Measurements from ENCODE around the gene PAK5.

PAK5 gene

DNA sequence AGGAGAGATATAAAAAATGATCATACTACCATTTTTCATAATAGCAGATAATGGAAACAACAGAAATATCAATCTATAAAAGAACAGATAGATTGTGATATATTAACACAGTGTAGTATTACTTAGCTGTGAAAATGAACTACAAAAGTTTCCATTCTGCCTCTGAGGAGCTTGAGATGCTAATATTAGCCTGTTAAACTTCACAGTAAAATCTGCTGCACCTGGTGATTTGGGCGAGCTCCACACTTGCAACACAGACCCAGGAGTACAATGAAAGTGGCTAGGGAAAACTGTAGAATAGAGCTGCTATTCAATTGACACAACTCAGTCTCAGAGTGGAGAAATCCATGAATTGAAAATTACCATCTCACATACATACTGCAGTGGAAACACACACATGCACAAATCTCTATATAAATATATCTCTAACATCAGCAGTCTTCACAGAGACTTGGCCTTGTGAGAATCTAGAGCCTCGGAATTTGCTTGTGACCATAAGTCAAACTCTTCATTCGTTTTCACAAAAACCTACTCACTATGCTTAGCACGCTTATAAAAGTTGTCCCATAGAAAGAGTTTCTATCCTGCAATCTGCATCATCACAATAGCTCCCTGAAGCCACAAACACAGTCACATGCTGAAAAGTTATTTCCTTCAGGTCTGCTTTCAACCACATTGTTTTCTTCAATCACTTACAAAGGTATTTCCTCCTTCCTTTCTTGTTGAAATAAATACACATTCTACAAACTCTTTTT, 133.0 kb downstream of the PAK5 start:
- no peak for DNase-seq (ENCODE audit: low read depth)
- TF ChIP-seq, protein P1, sequence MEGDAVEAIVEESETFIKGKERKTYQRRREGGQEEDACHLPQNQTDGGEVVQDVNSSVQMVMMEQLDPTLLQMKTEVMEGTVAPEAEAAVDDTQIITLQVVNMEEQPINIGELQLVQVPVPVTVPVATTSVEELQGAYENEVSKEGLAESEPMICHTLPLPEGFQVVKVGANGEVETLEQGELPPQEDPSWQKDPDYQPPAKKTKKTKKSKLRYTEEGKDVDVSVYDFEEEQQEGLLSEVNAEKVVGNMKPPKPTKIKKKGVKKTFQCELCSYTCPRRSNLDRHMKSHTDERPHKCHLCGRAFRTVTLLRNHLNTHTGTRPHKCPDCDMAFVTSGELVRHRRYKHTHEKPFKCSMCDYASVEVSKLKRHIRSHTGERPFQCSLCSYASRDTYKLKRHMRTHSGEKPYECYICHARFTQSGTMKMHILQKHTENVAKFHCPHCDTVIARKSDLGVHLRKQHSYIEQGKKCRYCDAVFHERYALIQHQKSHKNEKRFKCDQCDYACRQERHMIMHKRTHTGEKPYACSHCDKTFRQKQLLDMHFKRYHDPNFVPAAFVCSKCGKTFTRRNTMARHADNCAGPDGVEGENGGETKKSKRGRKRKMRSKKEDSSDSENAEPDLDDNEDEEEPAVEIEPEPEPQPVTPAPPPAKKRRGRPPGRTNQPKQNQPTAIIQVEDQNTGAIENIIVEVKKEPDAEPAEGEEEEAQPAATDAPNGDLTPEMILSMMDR (conservative IDR thresholded peaks at IDR 0.05; ENCODE audit: low read length): no peak
- H3K4me3 ChIP-seq (ENCODE audit: low read length): no peak overlapping the region

- H3K4me3 ChIP-seq (ENCODE audit: low read length): no peak overlapping the region
- no peak for DNase-seq (ENCODE audit: low read depth)
- TF ChIP-seq, protein P1 (conservative IDR thresholded peaks at IDR 0.05; ENCODE audit: low read length): no peak
Observed at GRCh38 chr20:9699181-9699580, 139.7 kb downstream of the PAK5 start.

DNA sequence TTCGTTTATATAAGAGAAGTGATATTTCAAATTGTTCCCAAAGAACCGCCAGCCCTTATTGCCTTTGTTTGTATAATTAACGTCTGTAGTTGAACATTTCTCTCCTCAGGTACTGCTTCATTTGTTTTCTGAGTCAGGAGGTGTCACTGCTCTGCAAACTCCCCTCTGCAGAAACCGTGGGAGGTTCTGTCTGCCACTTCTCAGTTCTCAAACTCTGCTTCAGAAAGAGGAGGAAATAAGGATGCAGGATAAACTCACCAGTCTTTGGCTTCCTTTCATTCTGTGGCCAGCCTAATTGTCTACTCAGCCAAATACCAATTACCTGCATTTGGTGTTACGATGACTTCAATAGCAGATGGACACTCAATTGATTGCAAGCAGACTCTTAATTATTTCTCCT, 149.8 kb downstream of the PAK5 start:
- DNase-seq (ENCODE audit: low read depth): no peak

GRCh38 chr20:9686866-9687265, 152.0 kb downstream of the PAK5 start:
- H3K4me3 ChIP-seq (ENCODE audit: low read length): no peak overlapping the region
- TF ChIP-seq, protein P1 (conservative IDR thresholded peaks at IDR 0.05; ENCODE audit: low read length): no peak
- DNase-seq (ENCODE audit: low read depth): no peak

More for the DNA sequence above, 149.8 kb downstream of the PAK5 start:
- TF ChIP-seq, protein P1 (conservative IDR thresholded peaks at IDR 0.05; ENCODE audit: low read length): no peak
- H3K4me3 ChIP-seq (ENCODE audit: low read length): no peak overlapping the region

- no peak for DNase-seq (ENCODE audit: low read depth)
- TF ChIP-seq, protein P1 (conservative IDR thresholded peaks at IDR 0.05; ENCODE audit: low read length): no peak
- H3K4me3 ChIP-seq (ENCODE audit: low read length): no peak overlapping the region
Observed at GRCh38 chr20:9686455-9686854, 152.4 kb downstream of the PAK5 start.

DNA sequence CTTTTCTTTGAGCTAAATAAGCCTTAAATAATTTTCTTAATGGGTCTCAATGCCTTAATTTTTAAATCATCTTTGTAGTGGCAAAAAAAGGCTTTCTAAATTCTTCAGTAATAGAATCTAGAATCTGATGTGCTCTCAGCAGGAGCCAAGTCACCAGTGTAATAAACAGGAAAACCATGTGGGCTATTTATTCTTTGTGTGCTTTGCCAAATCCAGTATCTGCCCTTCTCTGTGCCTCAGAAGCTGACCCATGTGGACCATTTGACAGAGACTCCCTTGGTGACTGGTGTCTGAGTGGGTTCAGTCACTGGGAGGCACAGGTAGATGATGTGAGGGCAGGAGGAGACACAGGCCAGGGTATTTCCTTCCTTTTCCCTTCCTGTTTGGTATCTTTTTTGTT, 152.9 kb downstream of the PAK5 start:
- no peak overlapping the region for H3K4me3 ChIP-seq (ENCODE audit: low read length)
- TF ChIP-seq, protein P1 (conservative IDR thresholded peaks at IDR 0.05; ENCODE audit: low read length): no peak
- DNase-seq (ENCODE audit: low read depth): no peak

DNA sequence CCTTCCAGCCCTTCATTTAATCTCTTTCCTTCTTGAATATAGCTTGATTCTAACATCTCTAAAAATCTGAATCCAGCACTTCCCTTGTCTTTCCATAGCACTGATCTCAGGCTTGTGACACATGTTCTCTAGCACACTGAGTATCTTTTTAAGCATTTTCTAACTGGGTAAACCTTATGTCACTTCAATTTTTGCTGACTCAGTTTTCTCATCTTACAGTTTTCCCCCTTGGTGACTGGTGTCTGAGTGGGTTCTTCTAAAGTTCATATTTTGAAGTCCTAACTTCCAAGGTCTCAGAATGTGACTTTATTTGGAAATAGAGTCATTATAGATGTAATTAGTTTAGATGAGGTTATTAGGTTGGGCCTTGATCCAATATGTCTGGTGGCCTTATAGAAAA, 153.9 kb downstream of the PAK5 start:
- TF ChIP-seq, protein P1 (conservative IDR thresholded peaks at IDR 0.05; ENCODE audit: low read length): no peak
- H3K4me3 ChIP-seq (ENCODE audit: low read length): no peak overlapping the region
- DNase-seq (ENCODE audit: low read depth): no peak
